Measurements from ENCODE around the gene ADSS1.

- TF ChIP-seq EZH2 (IDR thresholded peaks at IDR 0.05; ENCODE audit: low read length, missing control alignments) (no peak), CTCF (conservative IDR thresholded peaks at IDR 0.05 in 1 of 2, IDR thresholded peaks at IDR 0.05 in 1 of 2; ENCODE audit: low read depth in 1 of 2, low read length in 2 of 2) (no peak)
These were observed 6.5 kb downstream of the ADSS1 start for GRCh38 chr14:104730487-104730886.

All from fibroblast of lung (primary cell).